ENCODE results near the gene RPS6KL1.

- TF ChIP-seq POLR2A (IDR thresholded peaks at IDR 0.05) (no peak), CTCF (IDR thresholded peaks at IDR 0.05) (no peak)
Measured at GRCh38 chr14:74948228-74949175, 25.4 kb upstream of the RPS6KL1 start.
